Myocyte (in vitro differentiated cells): ENCODE data around the gene SIVA1. TPM values are rescaled to one million over a fixed set of nuclear protein-coding genes. Genes with fewer than 3 reads are reported as not detected.

ENCODE experiments used
- DNase-seq: peaks from one replicate; pipeline ENCODE4 v3.0.0-alpha.2; 2012; ENCODE audit warnings: low read depth
- total RNA-seq: library from RNA; depleted of rRNA; stranded (reverse); fragments of >200 nt; gene quantifications from 2 replicates; pipeline ENCODE4 v1.2.3, GENCODE V29; 2014

SIVA1 gene
- total RNA-seq, 1 donor from 2014 or later, result 173 TPM

DNA sequence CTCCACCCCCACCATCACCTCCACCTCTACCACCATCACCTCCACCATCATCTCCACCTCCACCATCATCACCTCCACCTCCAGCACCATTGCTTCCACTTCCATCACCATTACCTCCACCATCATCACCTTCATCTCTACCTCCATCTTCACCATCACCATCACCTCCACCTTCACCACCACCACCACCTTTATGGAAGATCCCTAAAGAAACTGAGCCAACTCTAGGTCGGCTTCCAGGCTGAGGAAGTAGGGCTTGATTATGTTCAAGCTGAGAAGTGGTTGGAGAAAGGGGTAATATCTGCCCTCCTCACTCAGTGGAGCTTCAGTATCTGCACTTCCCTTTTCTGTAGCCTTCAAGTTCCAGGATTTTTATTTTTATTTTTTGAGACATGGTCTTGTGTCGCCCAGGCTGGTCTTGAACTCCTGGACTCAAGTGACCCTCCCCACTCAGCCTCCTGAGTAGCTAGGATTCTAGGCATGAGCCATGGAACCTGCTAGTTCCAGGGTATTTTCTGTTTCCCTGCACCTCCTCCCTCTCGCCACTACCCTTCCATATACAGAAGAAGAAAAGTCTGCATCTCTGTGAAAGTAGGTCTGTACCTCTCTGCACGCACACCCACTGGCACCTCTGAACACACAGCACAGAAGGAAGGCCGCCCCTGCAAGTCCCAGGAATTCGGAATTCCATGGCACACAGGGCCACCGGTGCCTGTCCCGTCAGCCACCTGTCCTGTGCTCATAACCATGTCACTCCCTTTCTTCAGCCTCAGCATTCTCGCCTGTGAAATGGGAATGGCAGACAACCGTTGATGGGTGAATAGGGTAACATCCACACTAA is 53.9 kb downstream of the SIVA1 start:
- DNase-seq, result no peak

DNA sequence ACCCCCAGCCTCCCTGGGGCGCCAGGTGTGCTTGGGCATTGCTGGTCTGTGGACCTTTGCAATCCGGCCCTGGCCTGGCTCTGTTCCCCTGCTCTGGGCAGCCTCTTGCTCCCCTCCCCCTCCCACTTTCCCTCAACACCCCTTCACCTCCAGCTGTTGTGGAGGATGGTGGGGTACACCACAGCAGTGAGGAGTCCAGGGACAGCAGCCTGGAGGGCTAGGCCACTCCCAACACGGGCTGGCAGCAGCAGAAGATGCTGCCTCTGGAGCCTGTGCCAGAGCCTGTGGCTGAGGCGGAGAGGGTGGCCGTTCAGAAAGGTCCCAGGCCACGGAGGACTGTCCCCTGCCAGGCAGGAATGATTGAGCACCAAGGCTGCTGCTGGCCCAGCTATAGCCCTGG is 55.5 kb downstream of the SIVA1 start:
- DNase-seq, result no peak

Other genes with a start within 250 kb of the SIVA1 start
- gene C14orf180, start 173.4 kb upstream of the SIVA1 start, total RNA-seq, result 0.67 TPM in 1 of 2 replicates, not detected in the other
- gene TMEM179, start 148.4 kb upstream of the SIVA1 start, total RNA-seq, result not detected in 2 replicates
- 87.3 and 113 TPM in 2 replicates for gene INF2, start 63.5 kb upstream of the SIVA1 start, total RNA-seq
- gene ADSS1, start 28.9 kb upstream of the SIVA1 start, total RNA-seq, result 11.2 and 20.2 TPM in 2 replicates
- 128 and 136 TPM in 2 replicates for gene AKT1, start 42.6 kb downstream of the SIVA1 start, total RNA-seq
- 7.6 TPM in 2 replicates for gene ZBTB42, start 48.0 kb downstream of the SIVA1 start, total RNA-seq
- gene CEP170B, start 112.1 kb downstream of the SIVA1 start, total RNA-seq, result 45.5 and 58.2 TPM in 2 replicates
- 0.10 TPM in 1 of 2 replicates, not detected in the other for gene PLD4, start 171.7 kb downstream of the SIVA1 start, total RNA-seq
- 150 and 229 TPM in 2 replicates for gene AHNAK2, start 225.2 kb downstream of the SIVA1 start, total RNA-seq
- 10.6 and 13.2 TPM in 2 replicates for gene CLBA1, start 232.6 kb downstream of the SIVA1 start, total RNA-seq